Testis (tissue), 3 donors: ENCODE results near the gene SYAP1. TPM values are rescaled to one million over a fixed set of nuclear protein-coding genes. Genes with fewer than 3 reads are reported as not detected.

Source experiments
- DNase-seq: peaks from one replicate; pipeline ENCODE4 v3.0.0-alpha.2; 2019
- H3K27ac ChIP-seq, 2 donors: fragments of 200-600 bp; sonication (generic); one replicate each; pipeline ENCODE4 v1.5.1; 2019
- H3K27me3 ChIP-seq: fragments of 200-600 bp; sonication (generic); one replicate; pipeline ENCODE4 v1.5.1; 2019
- H3K36me3 ChIP-seq: fragments of 200-600 bp; sonication (generic); one replicate; pipeline ENCODE4 v1.5.1; 2017; ENCODE audit warnings: low read depth; ENCODE audit errors: missing control alignments
- H3K4me1 ChIP-seq: fragments of 200-600 bp; sonication (generic); one replicate; pipeline ENCODE4 v1.5.1; 2019
- H3K4me3 ChIP-seq, 2 donors: fragments of 200-600 bp; sonication (generic); one replicate each; pipeline ENCODE4 v1.5.1; 2017 to 2019
- H3K9me3 ChIP-seq: fragments of 200-600 bp; sonication (generic); one replicate; pipeline ENCODE4 v1.5.1; 2017
- POLR2A ChIP-seq: fragments of 450-650 bp; IDR thresholded peaks from one replicate; pipeline ENCODE4 v1.6.1; 2017; ENCODE audit warnings: antibody characterized with exemption, mild to moderate bottlenecking, moderate library complexity
- WGBS, 2 donors: methylation state at CpG; one replicate each; pipeline ENCODE4 v1.1.5; 2018; 5-methylcytosine and 5-hydroxymethylcytosine counted together
- intact Hi-C: fragments of 100-400 bp; cut with DNase I; formaldehyde crosslinking; loops from one replicate; pipeline ENCODE4 v1.15.1; 2023; ENCODE audit warnings: low total_unique reads
- polyA plus RNA-seq: library from polyadenylated mRNA; stranded (reverse); fragments of 350-450 nt; fragmentation: Illumina TruSeq; extraction: RNeasy Lipid Tissue Mini Kit (QIAGEN cat#74804); gene quantifications from one replicate; pipeline ENCODE4 v1.2.3, GENCODE V29; 2014; ENCODE audit warnings: low read depth, low replicate concordance; ENCODE audit not compliant: insufficient read depth
- total RNA-seq, 2 donors: library from RNA; depleted of rRNA; stranded (reverse); fragments of >200 nt; gene quantifications; one replicate each; pipeline ENCODE4 v1.2.3, GENCODE V29; 2016
- TF ChIP-seq, protein P1 (sequence below), 3 experiments: fragments of 450-650 bp in 2 of 3; fragments of 200-600 bp in 1 of 3; sonication (generic) in 1 of 3; IDR thresholded peaks; one replicate each; pipeline ENCODE4 v1.5.1; 2016 to 2019; ENCODE audit warnings: antibody characterized with exemption in 3 of 3, mild to moderate bottlenecking in 2 of 3, moderate library complexity in 1 of 3

SYAP1 gene
- total and polyA plus RNA-seq, 3 donors from 2014 or later, result 9.0 to 17.1 (median 15.6) TPM

DNA sequence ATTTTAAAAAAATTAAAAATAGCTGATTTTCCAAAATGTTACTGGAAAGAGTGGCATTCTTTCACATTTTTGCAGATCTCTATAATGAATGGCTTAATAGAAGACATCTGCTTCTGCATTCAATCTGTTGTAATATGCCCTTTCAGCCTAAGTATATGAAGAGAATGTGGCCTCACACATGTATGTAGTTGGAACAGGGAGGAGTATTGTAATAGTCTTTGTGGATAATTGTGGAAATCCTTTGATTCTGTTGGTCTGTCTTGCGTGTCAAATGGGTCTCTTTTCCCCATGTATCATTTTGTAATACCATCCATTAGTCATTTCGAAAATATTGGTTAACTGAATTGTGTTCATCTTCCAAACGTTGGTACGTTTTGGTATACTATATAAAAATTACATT lies 78.4 kb downstream of the SYAP1 start:
- intact Hi-C loops, result no loop called here
- Histone ChIP-seq H3K4me3 (no peak overlapping the region), H3K4me1 (no peaks in the 10 kb centered on the region), H3K36me3 (no peaks in the 10 kb centered on the region), H3K9me3 (no peaks in the 10 kb centered on the region), H3K27ac (no peak overlapping the region), H3K27me3 (no peaks in the 10 kb centered on the region)
- TF ChIP-seq, protein P1, sequence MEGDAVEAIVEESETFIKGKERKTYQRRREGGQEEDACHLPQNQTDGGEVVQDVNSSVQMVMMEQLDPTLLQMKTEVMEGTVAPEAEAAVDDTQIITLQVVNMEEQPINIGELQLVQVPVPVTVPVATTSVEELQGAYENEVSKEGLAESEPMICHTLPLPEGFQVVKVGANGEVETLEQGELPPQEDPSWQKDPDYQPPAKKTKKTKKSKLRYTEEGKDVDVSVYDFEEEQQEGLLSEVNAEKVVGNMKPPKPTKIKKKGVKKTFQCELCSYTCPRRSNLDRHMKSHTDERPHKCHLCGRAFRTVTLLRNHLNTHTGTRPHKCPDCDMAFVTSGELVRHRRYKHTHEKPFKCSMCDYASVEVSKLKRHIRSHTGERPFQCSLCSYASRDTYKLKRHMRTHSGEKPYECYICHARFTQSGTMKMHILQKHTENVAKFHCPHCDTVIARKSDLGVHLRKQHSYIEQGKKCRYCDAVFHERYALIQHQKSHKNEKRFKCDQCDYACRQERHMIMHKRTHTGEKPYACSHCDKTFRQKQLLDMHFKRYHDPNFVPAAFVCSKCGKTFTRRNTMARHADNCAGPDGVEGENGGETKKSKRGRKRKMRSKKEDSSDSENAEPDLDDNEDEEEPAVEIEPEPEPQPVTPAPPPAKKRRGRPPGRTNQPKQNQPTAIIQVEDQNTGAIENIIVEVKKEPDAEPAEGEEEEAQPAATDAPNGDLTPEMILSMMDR (IDR thresholded peaks at IDR 0.05), result no peak
- no peak for TF ChIP-seq POLR2A
- no peak for DNase-seq
- WGBS, 2 donors, result 87 to 97% methylated on average over 4 of the region's 4 CpGs

DNA sequence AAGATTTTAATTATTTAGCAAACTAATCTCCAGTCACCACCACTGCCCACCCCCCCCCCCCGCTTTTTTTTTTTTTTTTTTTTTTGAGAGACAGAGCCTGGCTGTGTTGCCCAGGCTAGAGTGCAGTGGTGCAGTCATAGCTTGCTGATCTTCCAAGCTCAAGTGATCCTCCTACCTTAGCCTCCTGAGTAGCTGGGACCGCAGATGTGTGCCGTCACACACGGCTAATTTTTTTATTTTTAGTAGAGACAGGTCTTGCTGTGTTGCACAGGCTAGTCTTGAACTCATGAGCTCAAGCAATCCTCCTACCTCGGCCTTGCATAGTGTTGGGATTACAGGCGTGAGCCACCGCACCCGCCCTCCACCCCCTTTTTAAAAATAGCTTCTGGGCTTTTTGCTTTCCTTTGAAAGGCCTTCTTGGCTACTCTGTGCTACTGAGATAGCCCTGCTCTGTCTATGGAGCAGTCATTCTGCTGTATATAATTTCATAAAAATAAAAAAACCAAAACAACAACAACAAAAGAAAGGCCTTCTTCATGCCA lies 85.6 kb downstream of the SYAP1 start:
- 90 to 95% methylated on average over 4 to 7 of the region's 8 CpGs for WGBS, 2 donors
- no peak for DNase-seq

DNA sequence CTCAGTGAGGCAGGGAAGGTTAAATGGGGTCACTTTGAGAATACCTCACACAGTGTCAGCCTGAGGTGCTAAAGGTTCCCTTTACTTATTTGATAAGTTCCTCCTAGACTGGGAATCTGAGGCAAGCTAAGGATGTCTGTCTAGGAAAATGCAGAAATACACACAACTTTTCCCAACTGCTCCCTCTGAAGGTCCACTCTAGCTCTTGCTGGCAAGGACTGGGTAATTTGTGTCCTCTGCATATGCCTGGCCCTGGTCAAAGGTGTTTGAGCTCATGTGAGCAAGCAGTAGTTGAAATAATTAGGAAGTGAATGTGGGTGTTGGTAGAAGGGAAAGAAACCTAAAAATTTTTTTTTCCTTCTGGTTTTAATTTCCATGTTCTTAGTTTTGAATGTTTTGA lies 88.1 kb downstream of the SYAP1 start:
- H3K27me3 ChIP-seq, result no peaks in the 10 kb centered on the region
- TF ChIP-seq, protein P1 (IDR thresholded peaks at IDR 0.05), result peak in 1 of 3 experiments; percentile 12
- no peak for TF ChIP-seq POLR2A
- intact Hi-C loops, result no loop called here

More for the DNA sequence above, 85.6 kb downstream of the SYAP1 start:
- Histone ChIP-seq H3K4me1 (no peaks in the 10 kb centered on the region), H3K36me3 (no peaks in the 10 kb centered on the region), H3K4me3 (no peak overlapping the region), H3K9me3 (no peaks in the 10 kb centered on the region), H3K27ac (no peak overlapping the region), H3K27me3 (no peaks in the 10 kb centered on the region)
- TF ChIP-seq, protein P1 (IDR thresholded peaks at IDR 0.05), result no peak
- intact Hi-C loops, result no loop called here

DNA sequence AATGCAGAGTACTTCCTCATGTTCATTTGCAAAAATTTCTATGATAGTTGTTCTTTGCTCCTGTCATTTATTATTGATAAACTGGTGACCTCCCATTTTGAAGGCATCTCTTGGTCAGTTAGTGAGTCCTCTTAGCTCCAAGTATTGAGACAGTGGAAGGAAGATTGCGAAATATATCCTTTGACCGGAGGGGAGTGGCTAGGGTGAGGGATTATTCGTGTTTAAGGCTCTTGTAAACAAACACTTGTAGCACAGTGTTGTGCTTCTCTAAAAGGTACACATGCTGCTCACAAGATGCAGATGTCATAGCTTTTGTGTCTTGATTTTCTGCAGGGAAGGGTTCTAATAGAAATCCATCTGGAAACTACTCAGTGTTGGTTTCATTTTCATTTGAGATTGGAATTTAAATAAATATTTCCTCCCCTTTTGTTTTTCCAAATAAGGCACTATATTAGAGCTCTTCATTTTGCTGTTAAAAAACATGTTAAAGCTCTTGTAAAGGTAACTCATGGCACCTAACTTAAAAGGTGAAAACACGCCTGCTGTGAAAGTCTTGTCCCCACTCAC lies 88.6 kb downstream of the SYAP1 start:
- no peaks in the 10 kb centered on the region for H3K9me3 ChIP-seq
- no peak overlapping the region for H3K4me3 ChIP-seq
- H3K27me3 ChIP-seq, result no peaks in the 10 kb centered on the region
- no peaks in the 10 kb centered on the region for H3K4me1 ChIP-seq
- H3K27ac ChIP-seq, result peak overlapping the region in 1 of 2 donors; percentile 50
- TF ChIP-seq, protein P1 (IDR thresholded peaks at IDR 0.05), result no peak
- no peak for TF ChIP-seq POLR2A
- WGBS, 2 donors, result 18 to 40% methylated on average over 4 of the region's 4 CpGs
- intact Hi-C loops, result no loop called here
- no peaks in the 10 kb centered on the region for H3K36me3 ChIP-seq
- peak; percentile 20 for DNase-seq

More for the DNA sequence above, 88.1 kb downstream of the SYAP1 start:
- H3K27ac ChIP-seq, result peak overlapping the region in 1 of 2 donors; percentile 50
- H3K4me1 ChIP-seq, result no peaks in the 10 kb centered on the region
- H3K9me3 ChIP-seq, result no peaks in the 10 kb centered on the region
- H3K4me3 ChIP-seq, result no peak overlapping the region
- H3K36me3 ChIP-seq, result no peaks in the 10 kb centered on the region
- DNase-seq, result peak; percentile 19

DNA sequence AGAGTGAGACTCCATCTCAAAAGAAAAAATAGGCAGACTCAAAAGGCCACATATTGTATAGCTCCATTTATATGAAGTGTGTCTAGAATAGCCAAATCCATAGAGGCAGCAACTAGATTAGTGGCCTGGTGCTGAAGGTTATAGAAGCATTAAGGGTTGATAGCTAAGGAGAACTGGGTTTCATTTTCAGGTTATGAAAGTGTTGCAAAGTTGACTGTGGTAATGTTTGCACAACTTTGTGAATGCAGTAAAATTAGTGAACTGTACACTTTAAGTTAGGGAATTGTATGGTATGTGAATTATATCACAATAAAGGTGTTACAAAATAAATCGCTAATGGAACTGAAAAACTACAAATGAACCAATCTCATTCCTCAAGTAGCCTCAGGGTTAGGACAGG lies 95.2 kb downstream of the SYAP1 start:
- Histone ChIP-seq H3K4me1 (no peaks in the 10 kb centered on the region), H3K27ac (no peak overlapping the region), H3K27me3 (no peaks in the 10 kb centered on the region), H3K4me3 (no peak overlapping the region), H3K9me3 (no peaks in the 10 kb centered on the region), H3K36me3 (no peaks in the 10 kb centered on the region)
- DNase-seq, result no peak
- TF ChIP-seq, protein P1 (IDR thresholded peaks at IDR 0.05), result no peak
- no peak for TF ChIP-seq POLR2A
- WGBS, 2 donors, result 95 to 100% methylated on average over 1 of the region's 1 CpG
- intact Hi-C loops, result no loop called here
